ENCODE data around the gene ROGDI. TPM values are rescaled to one million over a fixed set of nuclear protein-coding genes. Genes with fewer than 3 reads are reported as not detected.

Gene ROGDI
- total RNA-seq, 1 experiment from 2014 or later: 32.1 TPM

DNA sequence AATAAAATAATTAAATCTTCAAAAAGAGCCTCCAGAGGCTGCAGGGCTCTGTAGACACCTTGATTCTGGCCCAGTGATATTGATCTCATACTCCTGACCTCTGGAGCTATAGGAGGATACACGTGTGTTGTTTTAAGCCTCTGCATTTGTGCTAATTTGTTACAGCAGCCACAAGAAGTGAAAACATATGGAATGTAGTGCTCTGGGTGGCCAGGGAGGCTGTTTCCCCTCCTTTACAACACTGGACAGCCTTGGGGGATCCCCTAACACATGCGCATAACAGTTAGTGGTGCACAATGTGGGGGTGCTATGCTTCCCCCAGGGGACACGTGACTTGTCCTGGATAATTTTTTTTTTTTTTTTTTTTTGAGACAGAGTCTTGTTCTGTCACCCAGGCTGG, 30.8 kb downstream of the ROGDI start:
- TF ChIP-seq CREM (CRISPR knock-in tag; IDR thresholded peaks at IDR 0.05) (no peak), NFE2L1 (CRISPR knock-in tag; IDR thresholded peaks at IDR 0.05) (no peak), ELF4 (CRISPR knock-in tag; IDR thresholded peaks at IDR 0.05; ENCODE audit: low read depth) (no peak), ZNF671 (CRISPR knock-in tag; IDR thresholded peaks at IDR 0.05) (no peak), TEAD4 (CRISPR knock-in tag; IDR thresholded peaks at IDR 0.05) (no peak), ZNF317 (CRISPR knock-in tag; IDR thresholded peaks at IDR 0.05; ENCODE audit: borderline replicate concordance, low read depth) (no peak), ATF1 (CRISPR knock-in tag; IDR thresholded peaks at IDR 0.05) (no peak), ZBTB21 (CRISPR knock-in tag; IDR thresholded peaks at IDR 0.05; ENCODE audit: borderline replicate concordance) (no peak), NR3C1 (CRISPR knock-in tag; conservative IDR thresholded peaks at IDR 0.05; ENCODE audit: low read depth) (no peak), ZNF232 (CRISPR knock-in tag; IDR thresholded peaks at IDR 0.05) (no peak), FOXP1 (CRISPR knock-in tag; IDR thresholded peaks at IDR 0.05; ENCODE audit: borderline replicate concordance) (no peak), ESRRA (CRISPR knock-in tag; IDR thresholded peaks at IDR 0.05; ENCODE audit: borderline replicate concordance) (no peak)
- TF ChIP-seq, protein P1, sequence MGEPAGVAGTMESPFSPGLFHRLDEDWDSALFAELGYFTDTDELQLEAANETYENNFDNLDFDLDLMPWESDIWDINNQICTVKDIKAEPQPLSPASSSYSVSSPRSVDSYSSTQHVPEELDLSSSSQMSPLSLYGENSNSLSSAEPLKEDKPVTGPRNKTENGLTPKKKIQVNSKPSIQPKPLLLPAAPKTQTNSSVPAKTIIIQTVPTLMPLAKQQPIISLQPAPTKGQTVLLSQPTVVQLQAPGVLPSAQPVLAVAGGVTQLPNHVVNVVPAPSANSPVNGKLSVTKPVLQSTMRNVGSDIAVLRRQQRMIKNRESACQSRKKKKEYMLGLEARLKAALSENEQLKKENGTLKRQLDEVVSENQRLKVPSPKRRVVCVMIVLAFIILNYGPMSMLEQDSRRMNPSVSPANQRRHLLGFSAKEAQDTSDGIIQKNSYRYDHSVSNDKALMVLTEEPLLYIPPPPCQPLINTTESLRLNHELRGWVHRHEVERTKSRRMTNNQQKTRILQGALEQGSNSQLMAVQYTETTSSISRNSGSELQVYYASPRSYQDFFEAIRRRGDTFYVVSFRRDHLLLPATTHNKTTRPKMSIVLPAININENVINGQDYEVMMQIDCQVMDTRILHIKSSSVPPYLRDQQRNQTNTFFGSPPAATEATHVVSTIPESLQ (CRISPR knock-in tag; IDR thresholded peaks at IDR 0.05): no peak
- TF ChIP-seq, protein P2, sequence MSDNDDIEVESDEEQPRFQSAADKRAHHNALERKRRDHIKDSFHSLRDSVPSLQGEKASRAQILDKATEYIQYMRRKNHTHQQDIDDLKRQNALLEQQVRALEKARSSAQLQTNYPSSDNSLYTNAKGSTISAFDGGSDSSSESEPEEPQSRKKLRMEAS (CRISPR knock-in tag; IDR thresholded peaks at IDR 0.05): no peak
- TF ChIP-seq, protein P3, sequence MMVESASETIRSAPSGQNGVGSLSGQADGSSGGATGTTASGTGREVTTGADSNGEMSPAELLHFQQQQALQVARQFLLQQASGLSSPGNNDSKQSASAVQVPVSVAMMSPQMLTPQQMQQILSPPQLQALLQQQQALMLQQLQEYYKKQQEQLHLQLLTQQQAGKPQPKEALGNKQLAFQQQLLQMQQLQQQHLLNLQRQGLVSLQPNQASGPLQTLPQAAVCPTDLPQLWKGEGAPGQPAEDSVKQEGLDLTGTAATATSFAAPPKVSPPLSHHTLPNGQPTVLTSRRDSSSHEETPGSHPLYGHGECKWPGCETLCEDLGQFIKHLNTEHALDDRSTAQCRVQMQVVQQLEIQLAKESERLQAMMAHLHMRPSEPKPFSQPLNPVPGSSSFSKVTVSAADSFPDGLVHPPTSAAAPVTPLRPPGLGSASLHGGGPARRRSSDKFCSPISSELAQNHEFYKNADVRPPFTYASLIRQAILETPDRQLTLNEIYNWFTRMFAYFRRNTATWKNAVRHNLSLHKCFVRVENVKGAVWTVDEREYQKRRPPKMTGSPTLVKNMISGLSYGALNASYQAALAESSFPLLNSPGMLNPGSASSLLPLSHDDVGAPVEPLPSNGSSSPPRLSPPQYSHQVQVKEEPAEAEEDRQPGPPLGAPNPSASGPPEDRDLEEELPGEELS (CRISPR knock-in tag; IDR thresholded peaks at IDR 0.05): no peak
- TF ChIP-seq, protein P4, sequence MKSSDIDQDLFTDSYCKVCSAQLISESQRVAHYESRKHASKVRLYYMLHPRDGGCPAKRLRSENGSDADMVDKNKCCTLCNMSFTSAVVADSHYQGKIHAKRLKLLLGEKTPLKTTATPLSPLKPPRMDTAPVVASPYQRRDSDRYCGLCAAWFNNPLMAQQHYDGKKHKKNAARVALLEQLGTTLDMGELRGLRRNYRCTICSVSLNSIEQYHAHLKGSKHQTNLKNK (CRISPR knock-in tag; IDR thresholded peaks at IDR 0.05): no peak
- TF ChIP-seq, protein P5, sequence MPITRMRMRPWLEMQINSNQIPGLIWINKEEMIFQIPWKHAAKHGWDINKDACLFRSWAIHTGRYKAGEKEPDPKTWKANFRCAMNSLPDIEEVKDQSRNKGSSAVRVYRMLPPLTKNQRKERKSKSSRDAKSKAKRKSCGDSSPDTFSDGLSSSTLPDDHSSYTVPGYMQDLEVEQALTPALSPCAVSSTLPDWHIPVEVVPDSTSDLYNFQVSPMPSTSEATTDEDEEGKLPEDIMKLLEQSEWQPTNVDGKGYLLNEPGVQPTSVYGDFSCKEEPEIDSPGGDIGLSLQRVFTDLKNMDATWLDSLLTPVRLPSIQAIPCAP (CRISPR knock-in tag; IDR thresholded peaks at IDR 0.05): no peak
- POLR2A ChIA-PET: interaction anchor here (0.7 kb wide), 1 partner anchor 94 kb away, joined by 4 read pairs; no protein-coding TSS in a partner anchor
- CTCF ChIA-PET: no interaction called here
- Mint-ChIP-seq H3K4me3 (no peak overlapping the region), H3K9me3 (no peaks in the 10 kb centered on the region), H3K27ac (peak overlapping the region; percentile 70; the same call in 1 of the 2 replicates), H3K36me3 (no peaks in the 10 kb centered on the region), H3K27me3 (ENCODE audit: low read depth) (no peaks in the 10 kb centered on the region), H3K4me1 (peaks cover 11% of the 10 kb centered on the region)
- DNase-seq (ENCODE audit: low spot score) (no peak), ATAC-seq (no peak)

DNA sequence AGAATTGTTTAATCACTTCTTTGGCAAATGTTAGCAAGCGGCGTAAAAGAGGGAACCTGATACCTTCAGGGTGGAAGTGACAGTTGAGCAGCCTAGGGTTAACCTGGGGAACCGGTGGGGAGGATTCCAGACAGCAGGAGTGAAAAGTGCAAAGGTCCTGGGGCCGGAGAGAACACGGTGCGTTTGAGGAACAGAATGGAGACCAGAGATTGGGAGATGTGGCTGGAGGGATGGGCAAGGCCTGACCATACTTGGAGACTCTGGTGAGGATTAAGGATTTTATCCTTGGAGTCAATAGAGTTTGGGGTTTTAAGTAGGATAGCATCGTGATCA, 33.2 kb downstream of the ROGDI start:
- Mint-ChIP-seq H3K36me3 (no peaks in the 10 kb centered on the region), H3K4me3 (peak overlapping the region; percentile 86), H3K27me3 (ENCODE audit: low read depth) (no peaks in the 10 kb centered on the region), H3K9me3 (no peaks in the 10 kb centered on the region), H3K27ac (peak overlapping the region; percentile 48), H3K4me1 (peaks cover 17% of the 10 kb centered on the region)
- DNase-seq (ENCODE audit: low spot score): no peak
- TF ChIP-seq SMAD4 (CRISPR knock-in tag; IDR thresholded peaks at IDR 0.05): no peak
- TF ChIP-seq, protein P6, sequence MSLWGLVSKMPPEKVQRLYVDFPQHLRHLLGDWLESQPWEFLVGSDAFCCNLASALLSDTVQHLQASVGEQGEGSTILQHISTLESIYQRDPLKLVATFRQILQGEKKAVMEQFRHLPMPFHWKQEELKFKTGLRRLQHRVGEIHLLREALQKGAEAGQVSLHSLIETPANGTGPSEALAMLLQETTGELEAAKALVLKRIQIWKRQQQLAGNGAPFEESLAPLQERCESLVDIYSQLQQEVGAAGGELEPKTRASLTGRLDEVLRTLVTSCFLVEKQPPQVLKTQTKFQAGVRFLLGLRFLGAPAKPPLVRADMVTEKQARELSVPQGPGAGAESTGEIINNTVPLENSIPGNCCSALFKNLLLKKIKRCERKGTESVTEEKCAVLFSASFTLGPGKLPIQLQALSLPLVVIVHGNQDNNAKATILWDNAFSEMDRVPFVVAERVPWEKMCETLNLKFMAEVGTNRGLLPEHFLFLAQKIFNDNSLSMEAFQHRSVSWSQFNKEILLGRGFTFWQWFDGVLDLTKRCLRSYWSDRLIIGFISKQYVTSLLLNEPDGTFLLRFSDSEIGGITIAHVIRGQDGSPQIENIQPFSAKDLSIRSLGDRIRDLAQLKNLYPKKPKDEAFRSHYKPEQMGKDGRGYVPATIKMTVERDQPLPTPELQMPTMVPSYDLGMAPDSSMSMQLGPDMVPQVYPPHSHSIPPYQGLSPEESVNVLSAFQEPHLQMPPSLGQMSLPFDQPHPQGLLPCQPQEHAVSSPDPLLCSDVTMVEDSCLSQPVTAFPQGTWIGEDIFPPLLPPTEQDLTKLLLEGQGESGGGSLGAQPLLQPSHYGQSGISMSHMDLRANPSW (CRISPR knock-in tag; conservative IDR thresholded peaks at IDR 0.05; ENCODE audit: low read depth): no peak
- TF ChIP-seq, protein P5 (CRISPR knock-in tag; IDR thresholded peaks at IDR 0.05): no peak
- TF ChIP-seq, protein P7, sequence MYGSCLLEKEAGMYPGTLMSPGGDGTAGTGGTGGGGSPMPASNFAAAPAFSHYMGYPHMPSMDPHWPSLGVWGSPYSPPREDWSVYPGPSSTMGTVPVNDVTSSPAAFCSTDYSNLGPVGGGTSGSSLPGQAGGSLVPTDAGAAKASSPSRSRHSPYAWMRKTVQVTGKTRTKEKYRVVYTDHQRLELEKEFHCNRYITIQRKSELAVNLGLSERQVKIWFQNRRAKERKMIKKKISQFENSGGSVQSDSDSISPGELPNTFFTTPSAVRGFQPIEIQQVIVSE (CRISPR knock-in tag; IDR thresholded peaks at IDR 0.05; ENCODE audit: borderline replicate concordance): no peak
- no peak for TF ChIP-seq NR3C1 (CRISPR knock-in tag; conservative IDR thresholded peaks at IDR 0.05; ENCODE audit: low read depth)
- CTCF ChIA-PET: interaction anchor here (0.9 to 1.5 kb wide), 6 partner anchors 9 to 87 kb away, joined by 3 to 7 read pairs (median 4); partner anchors contain the start of genes ANKS3 and DNAAF8
- no peak for ATAC-seq
- POLR2A ChIA-PET: interaction anchor here (1.4 to 3.1 kb wide), 2 partner anchors 33 to 35 kb away, joined by 7 to 16 read pairs; partner anchors contain the start of genes ANKS3, DNAAF8 and ROGDI
